GM18517 (cell line): ENCODE data around the gene EBP.
"Not testable (repeated sequence)": the region's sequence is repeated elsewhere in the genome, so short reads cannot be mapped to it uniquely, and the experiment has no call there.

Source experiments
- ATAC-seq: cut with Tn5 transposase; IDR thresholded peaks from one replicate; pipeline ENCODE4 v1.9.1; 2021; ENCODE audit warnings: mild to moderate bottlenecking, moderate library complexity; ENCODE audit not compliant: unreplicated experiment

Gene EBP

DNA sequence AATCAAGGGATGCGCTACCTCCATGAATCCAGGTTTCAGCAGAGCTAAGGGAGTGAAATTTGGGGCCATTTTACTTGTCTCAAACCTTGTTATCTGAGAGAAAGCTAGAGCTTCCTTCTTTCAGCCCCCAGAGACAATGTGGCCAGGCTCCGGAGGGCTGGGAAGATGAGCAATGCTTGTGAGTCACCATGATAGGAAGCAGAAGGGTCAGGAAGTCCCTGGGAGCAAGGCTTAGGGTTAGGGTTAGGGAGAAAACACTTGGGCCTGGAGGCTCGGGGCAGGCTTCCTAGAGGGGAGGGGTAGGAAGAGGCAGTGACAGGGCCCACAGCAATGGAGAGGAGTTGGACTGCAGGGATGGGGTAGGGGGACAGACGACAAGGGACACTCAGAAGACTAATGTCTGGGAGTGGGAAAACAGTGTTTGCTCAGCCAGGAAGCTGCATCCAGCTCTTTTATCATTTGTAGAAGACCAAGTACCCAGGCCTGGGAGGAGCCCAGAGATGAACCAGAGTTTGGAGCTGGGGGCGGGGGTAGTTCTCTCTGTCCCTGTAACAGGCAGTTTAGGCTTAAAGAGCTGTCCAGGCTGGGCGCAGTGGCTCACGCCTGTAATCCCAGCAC is 29.2 kb upstream of the EBP start:
- no peak for ATAC-seq

DNA sequence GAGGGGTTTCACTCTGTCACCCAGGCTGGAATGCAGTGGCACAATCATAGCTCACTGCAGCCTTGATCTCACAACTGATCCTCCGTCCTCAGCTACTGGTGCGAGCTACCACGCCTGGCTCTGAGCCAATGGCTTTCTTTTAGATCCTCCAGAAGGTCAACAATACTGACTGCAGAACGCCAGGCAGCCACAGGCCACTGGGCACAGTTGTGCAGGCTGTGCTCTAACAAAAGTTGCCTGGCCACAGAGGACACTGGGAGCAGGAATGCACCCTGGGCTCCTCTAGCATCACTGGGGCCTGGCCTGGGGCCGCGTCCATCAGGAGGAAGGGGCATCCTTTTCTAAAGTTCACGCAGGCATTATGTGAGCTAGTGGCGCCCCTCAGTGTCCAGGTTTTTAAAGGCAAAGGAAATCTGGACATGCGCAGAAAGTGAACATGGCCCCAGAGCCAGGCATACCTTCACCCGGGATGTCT is 27.7 kb upstream of the EBP start:
- no peak for ATAC-seq

DNA sequence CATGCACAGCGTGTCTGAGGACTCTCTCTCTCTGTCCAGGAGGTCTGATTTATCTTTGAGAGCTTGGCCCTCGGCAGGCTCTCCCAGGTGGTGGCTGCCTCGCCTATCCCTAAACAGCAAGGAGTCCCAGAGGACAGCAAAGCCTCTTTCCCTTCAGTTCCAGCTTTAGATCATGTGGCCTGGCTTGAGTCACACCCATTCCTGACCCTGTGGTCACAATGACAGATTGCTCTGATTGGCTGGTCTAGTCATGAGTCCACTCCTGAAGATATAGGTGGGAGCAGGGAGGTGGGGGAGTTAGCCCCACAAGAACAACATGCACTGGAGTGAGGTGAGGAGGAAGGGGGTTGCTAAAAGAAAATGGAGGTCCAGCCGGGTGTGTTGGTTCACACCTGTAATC is 24.9 kb upstream of the EBP start:
- ATAC-seq: no peak

DNA sequence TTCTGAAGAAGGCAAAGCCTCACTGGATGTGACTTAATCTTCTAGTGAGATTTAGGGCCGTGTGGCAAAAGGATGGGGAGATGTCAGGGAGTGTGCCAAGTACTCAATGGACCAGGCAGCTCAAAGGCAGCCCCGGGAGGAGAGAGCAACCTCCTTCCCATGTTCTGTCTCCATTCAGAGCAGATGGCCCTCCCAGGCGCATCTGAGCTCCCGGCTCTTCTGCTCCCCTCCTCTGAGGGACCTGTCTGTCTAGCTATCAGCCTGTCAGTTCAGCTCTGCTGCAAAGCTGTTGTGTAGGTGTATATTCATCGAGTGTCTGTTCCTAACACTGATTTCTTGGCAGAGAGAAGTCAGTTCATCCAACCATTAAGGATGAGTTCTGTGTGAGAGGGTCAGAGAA is 23.7 kb upstream of the EBP start:
- no peak for ATAC-seq

DNA sequence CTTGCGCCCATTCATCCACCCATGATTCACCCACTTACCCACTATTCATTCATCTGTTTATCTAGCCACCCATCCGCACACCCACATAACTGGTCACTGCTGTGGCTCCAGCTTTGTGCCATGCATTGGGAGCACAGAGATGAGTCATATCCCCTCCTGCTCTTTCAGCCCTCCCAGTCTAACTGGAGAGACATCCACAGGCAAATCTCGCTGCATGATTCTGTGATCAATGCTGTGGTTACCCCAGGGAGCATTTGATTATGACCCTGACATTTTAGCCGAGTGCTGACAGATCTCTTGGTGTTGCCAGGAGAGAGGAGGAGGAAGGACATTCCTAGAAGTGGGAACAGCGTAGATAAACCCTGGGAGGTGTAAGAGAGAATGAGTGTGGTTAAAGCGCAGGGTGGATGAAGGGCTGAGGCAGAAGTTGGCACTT is 23.2 kb upstream of the EBP start:
- ATAC-seq: no peak

DNA sequence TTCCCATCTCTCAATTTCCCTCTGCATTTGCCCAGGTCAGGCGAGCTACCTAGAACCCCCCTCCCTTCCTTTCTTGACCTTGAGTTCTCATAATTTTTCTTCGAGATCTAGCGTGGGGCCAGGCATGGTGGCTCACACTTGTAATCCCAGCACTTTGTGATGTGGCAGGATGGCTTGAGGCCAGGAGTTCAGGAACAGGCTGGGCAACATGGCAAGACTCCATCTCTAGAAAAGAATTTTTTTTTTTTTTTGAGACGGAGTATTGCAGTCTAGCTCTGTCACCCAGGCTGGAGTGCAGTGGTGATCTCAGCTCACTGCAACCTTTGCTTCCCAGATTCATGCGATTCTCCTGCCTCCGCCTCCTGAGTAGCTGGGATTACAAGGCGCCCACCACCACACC is 17.3 kb upstream of the EBP start:
- ATAC-seq: no peak

DNA sequence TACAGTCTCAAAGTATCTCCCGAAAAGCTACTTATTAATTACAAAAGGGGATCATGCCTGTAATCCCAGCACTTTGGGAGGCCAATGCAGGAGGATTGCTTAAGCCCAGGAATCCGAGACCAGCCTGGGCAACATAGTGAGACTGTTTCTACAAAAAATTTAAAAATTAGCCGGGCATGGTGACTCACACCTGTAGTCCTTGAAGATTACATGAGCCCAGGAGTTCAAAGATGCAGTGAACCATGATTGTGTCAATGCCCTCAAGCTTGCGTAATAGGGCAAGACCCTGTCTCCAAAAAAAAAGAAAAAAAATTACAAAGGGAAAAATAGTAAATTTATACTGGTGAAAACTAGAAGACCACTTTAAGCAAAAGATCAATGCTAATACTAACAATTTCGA is 16.1 kb upstream of the EBP start:
- ATAC-seq: no peak

DNA sequence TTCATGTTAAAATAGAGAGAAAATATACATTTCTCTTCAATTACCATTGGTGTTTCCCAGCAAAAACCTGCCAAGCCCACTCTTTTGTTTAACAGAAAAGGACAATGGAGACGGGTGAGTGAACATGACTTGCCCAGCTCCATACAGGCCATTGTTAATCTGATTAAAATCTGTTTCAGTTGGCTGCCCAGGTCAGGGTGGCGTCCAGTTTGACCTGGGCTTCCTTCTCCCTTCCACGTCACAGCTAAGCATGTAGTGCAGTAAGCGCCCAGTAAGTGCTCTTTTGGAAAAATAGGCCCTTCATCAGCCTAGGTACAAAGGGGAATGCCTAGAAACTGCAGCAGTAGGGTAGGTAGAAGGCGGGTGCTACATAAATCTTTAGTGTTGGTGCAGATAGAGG is 14.4 kb upstream of the EBP start:
- no peak for ATAC-seq

GRCh38 chrX:48508400-48509244 is 13.0 kb upstream of the EBP start, which contains the start of gene PORCN:
Gene PORCN, plus strand, starts transcription at chrX:48508992. Its CDS starts 829 bp downstream, at chrX:48509821.
- no peak for ATAC-seq

- no peak for ATAC-seq
Measured at GRCh38 chrX:48509245-48509590, 12.4 kb upstream of the EBP start.

DNA sequence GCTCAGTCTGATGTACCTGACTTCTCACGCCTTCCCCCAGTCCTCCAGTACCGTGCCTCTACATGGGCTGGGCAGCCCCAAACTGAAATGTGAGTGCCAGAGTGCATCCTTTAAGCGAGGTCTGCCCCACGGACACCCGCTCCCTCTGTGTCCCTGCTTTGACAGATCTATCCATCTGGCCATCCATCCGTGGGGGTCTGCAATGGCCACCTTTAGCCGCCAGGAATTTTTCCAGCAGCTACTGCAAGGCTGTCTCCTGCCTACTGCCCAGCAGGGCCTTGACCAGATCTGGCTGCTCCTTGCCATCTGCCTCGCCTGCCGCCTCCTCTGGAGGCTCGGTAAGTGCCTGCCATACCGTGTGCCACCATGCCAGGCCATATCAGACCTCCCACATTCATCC is 12.0 kb upstream of the EBP start:
- no peak for ATAC-seq

GRCh38 chrX:48511560-48511959 is 10.0 kb upstream of the EBP start:
- ATAC-seq: no peak

DNA sequence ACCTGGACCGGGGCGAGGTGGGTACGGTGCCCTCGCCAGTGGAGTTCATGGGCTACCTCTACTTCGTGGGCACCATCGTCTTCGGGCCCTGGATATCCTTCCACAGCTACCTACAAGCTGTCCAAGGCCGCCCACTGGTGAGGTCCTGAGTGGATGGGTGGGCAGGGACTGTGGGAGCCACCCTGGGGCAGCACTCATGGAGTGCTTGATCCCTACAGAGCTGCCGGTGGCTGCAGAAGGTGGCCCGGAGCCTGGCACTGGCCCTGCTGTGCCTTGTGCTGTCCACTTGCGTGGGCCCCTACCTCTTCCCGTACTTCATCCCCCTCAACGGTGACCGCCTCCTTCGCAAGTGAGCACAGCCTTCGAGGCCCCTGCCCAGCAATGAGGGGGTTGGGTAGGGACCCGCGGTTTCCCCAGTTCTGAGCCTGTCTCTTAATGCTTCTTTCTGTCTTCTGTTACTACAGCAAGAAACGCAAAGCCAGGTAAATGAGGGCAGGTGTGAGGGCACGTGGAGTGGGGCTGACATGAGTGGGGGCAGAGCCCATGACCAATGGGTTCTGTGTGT is 9.2 kb upstream of the EBP start:
- ATAC-seq: no peak

- no peak for ATAC-seq
Measured at GRCh38 chrX:48513670-48514069, 7.9 kb upstream of the EBP start.

DNA sequence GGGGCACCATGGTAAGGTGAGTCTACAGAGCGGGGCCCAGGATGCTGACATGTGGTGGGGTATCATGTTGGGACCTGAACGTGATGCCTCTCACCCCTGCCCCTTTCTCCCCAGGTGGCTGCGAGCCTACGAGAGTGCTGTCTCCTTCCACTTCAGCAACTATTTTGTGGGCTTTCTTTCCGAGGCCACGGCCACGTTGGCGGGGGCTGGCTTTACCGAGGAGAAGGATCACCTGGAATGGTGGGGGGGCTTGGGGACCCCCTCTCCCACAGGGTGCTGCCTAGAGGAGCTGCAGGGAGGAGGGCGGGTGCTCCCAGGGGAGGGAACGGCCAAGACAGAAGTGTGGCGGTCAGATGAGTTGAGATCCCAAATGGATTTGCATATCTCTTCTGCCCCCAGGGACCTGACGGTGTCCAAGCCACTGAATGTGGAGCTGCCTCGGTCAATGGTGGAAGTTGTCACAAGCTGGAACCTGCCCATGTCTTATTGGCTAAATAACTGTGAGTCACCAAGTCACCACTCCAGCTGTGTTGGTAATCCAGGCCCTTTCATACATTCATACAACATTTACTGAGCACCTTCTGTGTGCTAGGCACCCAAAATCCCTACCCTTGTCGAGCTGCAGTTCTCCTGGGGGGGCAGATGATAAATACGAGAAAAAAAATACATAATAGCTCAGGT is 7.3 kb upstream of the EBP start:
- ATAC-seq: no peak

DNA sequence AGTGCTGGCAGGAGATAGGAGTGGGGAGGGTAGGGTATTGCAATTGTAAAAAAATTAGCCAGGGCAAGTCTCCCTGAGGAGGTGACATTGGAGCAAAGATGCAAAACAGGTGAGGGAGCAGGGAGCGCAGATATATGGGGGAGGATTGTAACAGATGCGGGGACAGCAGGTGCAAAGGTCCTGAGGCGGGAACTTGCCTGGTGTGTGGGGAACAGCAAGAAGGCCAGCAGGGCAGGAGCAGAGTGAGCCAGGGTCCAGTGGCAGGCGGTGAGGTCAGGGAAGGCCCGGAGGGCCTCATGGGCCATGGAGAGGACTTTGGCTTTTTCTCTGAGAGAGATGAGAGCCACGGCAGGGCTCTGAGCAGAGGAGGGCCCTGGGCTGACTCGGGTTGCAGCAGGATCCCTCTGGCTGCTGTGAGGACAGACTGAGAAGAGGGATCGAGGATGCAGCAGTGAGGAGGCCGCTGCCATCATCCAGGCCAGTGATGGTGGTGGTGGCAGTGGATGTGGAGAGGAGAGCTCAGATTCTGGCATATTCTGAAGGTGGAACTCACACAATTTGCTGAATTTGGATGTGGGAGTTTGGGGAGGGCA is 6.6 kb upstream of the EBP start:
- no peak for ATAC-seq

DNA sequence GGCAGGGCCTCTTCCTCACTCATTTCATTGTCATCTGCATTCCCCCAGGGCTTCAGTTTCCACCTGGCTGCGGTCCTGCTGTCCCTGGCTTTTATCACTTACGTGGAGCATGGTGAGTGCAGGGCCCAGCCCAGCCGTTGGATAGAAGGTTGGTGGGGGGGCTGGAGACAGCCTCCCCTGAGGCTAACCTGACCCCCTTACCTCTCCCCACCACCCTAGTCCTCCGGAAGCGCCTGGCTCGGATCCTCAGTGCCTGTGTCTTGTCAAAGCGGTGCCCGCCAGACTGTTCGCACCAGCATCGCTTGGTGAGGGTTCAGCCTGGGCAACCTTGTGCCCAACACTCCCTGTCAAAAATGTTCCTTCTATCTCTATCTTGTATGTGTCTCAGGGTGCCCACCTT is 5.8 kb upstream of the EBP start:
- no peak for ATAC-seq

- no peak for ATAC-seq
Measured at GRCh38 chrX:48516285-48516684, 5.3 kb upstream of the EBP start.

DNA sequence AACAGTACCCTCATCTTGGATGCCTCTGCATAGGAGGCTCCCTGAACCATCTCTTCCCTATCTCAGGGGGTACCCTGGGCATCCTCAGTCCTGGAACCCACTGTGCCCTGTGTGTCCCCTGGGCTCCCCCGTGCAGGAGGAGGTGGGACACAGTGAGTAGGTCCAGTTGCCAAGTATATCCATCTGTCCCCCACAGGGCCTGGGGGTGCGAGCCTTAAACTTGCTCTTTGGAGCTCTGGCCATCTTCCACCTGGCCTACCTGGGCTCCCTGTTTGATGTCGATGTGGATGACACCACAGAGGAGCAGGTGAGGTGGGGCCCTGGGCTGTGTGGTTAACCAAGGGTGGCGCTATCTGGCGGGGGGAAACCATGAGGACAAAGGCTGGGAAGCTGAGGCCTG is 4.6 kb upstream of the EBP start:
- ATAC-seq: no peak

DNA sequence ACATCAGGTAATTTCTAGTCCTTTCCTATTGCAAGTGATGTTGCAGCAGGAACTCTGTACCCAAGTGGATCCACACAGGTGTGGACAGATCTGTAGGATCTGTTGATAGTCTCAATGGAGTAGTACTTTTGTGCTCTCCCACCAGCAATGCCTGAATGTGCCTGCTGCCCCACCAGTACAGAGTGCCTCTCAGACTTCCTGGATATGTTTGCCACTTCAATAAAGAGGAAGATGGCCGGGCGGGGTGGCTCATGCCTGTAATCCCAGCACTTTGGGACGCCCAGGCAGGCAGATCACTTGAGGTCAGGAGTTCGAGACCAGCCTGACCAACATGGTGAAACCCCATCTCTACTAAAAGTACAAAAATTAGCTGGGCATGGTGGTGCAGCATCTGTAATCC is 2.1 kb upstream of the EBP start:
- not testable (repeated sequence) for ATAC-seq

DNA sequence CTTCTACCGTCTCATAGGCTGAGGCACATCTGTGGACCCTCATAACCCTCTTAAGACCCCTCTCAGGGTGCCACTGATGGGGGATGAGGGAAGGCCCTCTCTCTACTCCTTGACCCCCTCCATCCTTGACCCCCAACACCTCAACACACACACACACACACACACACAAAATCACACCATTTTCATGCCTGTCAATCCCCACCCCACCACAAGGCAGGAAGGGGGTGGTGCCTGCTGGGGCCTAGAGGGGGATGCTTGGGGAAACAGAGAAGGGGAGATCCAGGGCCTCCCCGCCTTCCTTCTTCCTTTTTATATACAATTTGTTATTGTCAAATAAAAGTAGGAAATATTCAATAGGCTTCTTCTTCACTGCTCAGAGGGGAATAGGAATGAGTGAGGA is 1.2 kb upstream of the EBP start:
- no peak for ATAC-seq
